H4 (cell line): ENCODE results near the gene PPIL6. TPM values are rescaled to one million over a fixed set of nuclear protein-coding genes. Genes with fewer than 3 reads are reported as not detected.
A peak's percentile ranks its signal among the peaks of the same experiment; 100 is the strongest.

ENCODE experiments used
- DNase-seq: peaks from one replicate; pipeline ENCODE4 v3.0.0-alpha.2; 2015; ENCODE audit warnings: low spot score
- total RNA-seq: library from RNA; depleted of rRNA; stranded (reverse); fragments of >200 nt; shearing (Covaris generic); gene quantifications from 2 replicates; pipeline ENCODE4 v1.2.3, GENCODE V29; 2014

Gene PPIL6
- total RNA-seq, 1 experiment from 2014 or later: 1.0 TPM

GRCh38 chr6:109449064-109449794, 8.8 kb upstream of the PPIL6 start:
- DNase-seq: no peak

- DNase-seq: no peak
These were observed 8.2 kb upstream of the PPIL6 start for GRCh38 chr6:109448615-109449014.

GRCh38 chr6:109447878-109448555, 7.6 kb upstream of the PPIL6 start:
- no peak for DNase-seq

GRCh38 chr6:109447087-109447486, 6.7 kb upstream of the PPIL6 start:
- no peak for DNase-seq

DNA sequence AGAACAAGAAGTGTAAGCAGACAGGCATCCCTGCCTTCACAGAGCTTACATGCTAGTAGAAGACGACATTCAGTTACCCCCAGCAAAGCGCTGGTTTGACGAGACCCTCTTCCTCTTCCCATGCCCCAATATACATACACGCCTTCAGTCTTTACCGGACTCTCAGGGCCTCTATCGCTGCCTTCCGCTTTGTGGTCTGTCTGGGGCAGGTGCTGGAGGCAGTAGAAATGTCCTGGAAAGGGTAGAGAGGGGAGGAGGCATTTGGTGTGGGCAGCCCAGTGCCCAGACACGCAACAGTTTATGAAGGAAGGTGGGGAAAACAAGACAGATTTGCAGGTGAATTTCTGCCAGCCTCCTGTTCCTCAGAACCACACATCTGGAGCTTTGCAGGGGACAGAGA, 6.1 kb upstream of the PPIL6 start:
- no peak for DNase-seq

DNA sequence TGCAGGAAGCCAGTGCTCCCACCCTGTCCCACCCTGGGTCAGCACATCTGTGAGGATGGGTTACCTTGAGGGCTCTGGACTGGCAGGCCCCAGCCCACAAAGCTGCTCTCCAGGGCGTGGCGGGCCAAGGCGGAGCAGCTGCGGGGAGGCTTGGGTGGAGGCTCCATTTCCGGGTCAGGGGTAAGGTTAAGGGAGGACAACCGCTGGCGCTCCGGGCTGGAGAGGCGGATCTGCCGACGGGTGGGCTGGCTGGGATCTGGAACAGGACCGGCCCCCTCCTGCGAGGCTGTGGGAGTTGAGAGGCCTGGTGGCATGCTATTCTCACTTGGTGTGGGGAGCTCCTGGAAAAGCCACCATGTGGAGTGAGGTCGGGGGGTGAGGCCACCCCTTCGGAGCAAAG, 5.6 kb upstream of the PPIL6 start:
- DNase-seq: no peak

GRCh38 chr6:109445382-109445781, 5.0 kb upstream of the PPIL6 start:
- DNase-seq: no peak

DNA sequence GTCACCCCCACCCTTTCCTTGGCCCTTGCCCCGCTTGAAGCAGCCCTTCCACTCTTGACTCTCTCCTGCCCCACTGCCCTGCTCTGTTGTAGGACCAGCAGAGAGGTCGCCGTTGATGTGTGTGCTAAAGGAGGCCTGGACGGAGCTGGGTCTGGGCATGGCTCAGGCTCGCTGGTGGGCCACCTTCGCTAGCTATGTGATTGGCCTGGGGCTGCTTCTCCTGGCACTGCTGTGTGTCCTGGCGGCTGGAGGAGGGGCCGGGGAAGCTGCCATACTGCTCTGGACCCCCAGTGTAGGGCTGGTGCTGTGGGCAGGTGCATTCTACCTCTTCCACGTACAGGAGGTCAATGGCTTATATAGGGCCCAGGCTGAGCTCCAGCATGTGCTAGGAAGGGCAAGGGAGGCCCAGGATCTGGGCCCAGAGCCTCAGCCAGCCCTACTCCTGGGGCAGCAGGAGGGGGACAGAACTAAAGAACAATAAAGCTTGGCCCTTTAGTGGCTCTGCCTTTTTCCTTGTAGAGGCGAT, 3.1 kb upstream of the PPIL6 start:
- DNase-seq: no peak

GRCh38 chr6:109442393-109442924, 2.0 kb upstream of the PPIL6 start:
- no peak for DNase-seq

- DNase-seq: no peak
These were observed 815 bp upstream of the PPIL6 start for GRCh38 chr6:109441069-109441816.

- no peak for DNase-seq
These were observed 4.4 kb downstream of the PPIL6 start for GRCh38 chr6:109436041-109436440.

GRCh38 chr6:109434456-109434855, 6.0 kb downstream of the PPIL6 start:
- no peak for DNase-seq

- no peak for DNase-seq
These were observed 10.9 kb downstream of the PPIL6 start for GRCh38 chr6:109429496-109429895.

DNA sequence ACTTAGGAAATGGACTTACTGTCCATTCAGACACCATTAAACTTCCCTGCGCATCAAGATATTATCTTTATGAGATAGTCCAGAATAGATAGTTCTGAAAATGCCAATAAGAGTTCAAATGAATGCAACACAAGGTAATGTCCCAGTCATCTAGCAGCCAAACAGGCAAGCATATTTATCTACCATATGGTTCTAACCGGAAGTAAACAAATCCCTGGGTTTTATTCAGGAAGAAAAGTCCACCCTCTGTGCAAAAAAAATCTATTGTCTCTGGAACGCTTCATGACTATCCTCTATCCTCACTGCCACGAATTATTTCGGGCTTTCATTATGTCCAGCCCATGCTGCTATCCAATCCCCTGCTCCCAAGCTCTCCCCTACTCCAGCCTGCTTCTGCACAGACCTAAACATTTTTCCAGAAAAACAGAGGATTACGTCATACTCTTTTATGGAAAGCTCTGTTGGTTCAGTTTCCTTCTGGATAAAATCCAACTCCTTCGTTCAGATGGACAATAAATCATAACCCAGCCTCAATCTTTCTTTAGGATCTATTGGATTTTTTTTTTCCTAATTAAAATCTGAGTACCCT, 11.4 kb downstream of the PPIL6 start:
- DNase-seq: peak; percentile 30

DNA sequence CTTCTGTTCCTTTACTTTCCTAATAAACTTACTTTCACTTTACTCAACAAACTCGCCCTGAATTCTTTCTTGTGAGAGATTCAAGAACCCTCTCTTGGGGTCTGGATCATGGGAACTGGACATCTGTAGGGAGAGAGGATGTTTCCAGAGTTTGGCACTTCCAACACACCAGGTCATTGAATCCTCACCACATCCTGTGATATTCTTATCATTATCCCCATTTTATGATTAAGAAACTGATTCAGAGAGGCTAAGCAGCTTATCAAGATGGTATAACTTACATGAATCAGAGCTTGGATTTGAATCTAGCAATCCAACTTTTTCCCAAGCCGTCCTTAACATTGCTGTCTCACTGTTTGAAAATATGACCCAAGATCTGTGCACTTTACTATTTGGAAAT, 15.5 kb downstream of the PPIL6 start:
- DNase-seq: no peak

GRCh38 chr6:109421184-109421583, 19.2 kb downstream of the PPIL6 start:
- DNase-seq: no peak

- no peak for DNase-seq
These were observed 19.7 kb downstream of the PPIL6 start for GRCh38 chr6:109420751-109421150.

- DNase-seq: no peak
These were observed 22.8 kb downstream of the PPIL6 start for GRCh38 chr6:109417646-109418045.

DNA sequence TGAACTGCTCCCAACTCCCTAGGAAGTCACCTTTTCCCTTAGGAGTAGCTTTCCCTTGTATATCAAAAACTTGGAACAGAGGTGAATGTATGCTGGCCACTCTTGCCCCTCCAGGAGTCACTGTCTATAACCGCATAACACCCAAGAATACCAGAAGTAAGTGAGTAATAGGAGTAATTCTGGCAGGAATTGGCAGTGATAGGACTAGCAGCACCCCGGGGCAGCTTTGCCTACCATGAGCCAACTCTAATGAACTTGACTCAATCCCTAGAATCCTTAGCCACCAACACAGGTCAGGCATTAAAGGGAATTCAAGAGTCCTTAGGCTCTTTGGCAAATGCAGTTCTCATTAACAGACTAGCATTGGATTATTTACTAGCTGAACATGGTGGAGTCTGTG, 29.4 kb downstream of the PPIL6 start:
- no peak for DNase-seq

DNA sequence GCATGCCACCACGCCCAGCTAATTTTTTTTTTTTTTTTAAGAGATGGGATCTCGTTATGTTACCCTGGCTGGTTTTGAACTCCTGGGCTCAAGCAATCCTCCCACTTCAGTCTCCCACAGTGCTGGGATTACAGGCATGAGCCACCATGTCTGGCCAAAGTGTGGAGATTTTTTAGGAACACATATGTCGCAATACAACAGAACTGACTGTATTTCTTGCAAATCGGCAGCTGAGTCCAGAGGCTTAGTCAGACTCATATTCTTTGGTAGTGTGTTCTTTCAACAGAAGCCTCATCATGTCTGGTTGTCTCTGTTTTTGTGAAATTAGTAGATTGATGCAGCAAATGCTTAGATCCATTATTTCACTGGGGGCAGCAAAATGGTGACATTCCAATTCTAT, 34.2 kb downstream of the PPIL6 start:
- DNase-seq: no peak

GRCh38 chr6:109397020-109397419, 43.4 kb downstream of the PPIL6 start:
- DNase-seq: no peak
